GM21619 (cell line): ENCODE results near the gene SGSM2.

Source experiments
- ATAC-seq: cut with Tn5 transposase; IDR thresholded peaks from one replicate; pipeline ENCODE4 v1.9.1; 2021; ENCODE audit not compliant: unreplicated experiment

The SGSM2 gene

DNA sequence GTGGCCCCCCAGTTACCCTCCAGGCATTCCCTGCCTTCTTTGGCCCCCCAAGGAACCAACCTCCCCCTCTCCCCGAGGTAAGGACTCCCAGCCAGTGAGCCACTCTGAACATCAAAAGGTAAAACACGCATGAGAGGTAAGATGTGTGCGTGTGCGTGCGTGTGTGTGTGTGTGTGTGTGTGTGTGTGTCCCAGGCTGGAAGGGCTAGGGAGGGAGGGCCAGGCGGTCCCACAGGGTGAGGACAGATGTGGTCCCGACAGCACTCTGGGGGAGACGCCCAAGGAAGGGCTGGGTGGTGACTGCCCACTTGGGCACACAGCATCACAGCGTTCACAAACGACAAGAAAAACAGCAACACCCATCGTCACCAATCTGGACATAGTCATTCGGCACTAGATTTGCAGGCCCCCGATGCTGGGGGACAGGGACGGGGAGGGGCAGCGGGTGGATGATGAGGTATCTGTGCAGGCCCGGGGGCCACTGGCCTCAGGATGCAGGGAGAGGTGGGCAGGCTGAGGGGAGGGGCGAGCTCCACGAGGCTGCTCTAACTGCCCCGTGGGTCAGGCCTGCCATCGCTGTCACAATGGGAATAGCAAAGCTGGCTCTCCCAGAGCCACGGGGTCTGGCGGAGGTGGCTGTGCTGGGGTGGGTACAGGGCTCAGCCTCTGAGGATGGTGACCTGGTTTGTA lies 47.3 kb downstream of the SGSM2 start:
- ATAC-seq, result no peak

GRCh38 chr17:2385240-2386210 lies 48.2 kb downstream of the SGSM2 start:
- ATAC-seq, result no peak

DNA sequence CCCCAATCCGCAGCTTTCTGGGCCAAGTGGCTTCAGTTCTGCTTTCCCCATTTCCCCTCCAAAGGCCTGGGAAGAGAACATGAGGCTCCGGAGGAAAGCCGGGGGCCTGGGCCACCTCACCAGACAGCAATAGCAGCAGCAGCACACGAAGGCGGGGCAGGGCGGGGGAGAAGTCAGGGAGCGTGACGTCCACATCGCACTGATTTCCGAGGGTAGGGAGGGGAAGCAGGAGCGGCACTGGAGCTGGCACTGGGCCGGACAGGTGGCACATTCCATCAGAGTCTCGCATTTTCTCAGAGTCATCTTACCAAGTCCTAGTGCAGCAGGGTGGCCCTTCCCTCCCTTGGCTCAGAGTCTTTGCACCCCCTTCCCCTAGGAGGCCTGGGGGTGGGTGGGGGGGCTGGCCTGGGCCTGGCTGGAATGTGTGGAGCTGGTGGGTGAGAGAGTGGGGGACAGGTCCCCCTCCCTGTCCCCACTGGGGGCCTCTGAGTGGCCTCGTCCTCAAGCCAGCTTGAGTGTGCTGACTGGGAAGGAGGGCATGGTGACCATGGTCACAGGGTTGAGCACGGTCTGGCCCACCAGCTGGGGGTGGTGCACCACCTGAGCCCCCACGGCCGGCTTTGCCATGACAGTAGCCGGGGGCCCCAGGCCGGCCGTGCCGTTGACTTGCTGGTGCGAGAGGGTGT lies 49.2 kb downstream of the SGSM2 start:
- ATAC-seq, result no peak

GRCh38 chr17:2387086-2388019 lies 50.1 kb downstream of the SGSM2 start:
- ATAC-seq, result no peak

- ATAC-seq, result no peak
Observed at GRCh38 chr17:2388020-2388682, 50.9 kb downstream of the SGSM2 start.

DNA sequence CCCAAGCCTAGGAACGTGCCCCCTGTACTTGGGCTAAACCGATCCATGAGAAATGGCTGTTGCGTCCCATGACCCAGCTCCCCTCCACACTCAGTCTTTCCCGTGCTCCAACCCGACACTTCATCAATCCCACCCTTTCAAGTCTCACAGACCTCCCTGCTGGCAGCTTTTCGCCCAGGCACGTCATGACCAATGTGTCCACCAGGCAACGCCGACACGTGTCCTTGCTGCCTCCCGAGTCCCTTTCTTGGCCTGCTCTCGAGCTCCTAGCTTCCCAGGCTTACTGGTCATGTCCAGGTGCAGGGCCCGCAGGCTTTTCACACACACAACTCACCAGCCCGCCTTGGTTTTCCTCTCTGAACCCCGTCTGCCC lies 51.4 kb downstream of the SGSM2 start:
- no peak for ATAC-seq

DNA sequence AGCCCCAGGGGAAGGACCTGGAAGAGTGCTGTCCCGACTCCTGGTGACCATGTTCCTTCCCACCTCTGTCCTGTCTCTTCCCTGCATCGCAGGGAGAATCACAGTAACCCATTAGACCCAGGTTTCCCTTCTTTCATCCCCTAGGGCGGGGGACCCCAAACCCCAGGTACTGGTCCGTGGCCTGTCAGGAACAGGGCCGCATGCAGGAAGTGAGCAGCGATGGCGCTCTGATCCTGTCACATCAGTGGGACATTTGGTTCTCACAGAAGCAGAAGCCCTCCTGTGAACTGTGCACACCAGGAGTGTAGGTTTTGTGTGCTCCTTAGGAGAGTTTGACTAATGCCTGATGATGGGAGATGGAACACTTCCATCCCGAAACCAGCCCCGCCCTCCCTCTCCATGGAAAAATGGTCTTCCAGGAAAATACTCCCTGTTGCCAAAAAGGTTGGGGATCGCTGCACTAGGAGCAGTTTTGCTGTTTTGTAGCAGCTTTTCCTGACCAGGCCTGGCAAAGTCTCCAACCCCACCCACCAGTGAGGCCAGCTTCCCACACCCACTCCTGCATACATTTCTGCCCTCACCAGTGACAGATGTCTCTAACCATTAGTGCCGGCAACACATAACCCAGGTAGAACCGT lies 53.0 kb downstream of the SGSM2 start:
- no peak for ATAC-seq

GRCh38 chr17:2391597-2392251 lies 54.4 kb downstream of the SGSM2 start:
- ATAC-seq, result no peak

GRCh38 chr17:2392252-2393173 lies 55.2 kb downstream of the SGSM2 start:
- peak; percentile 40 for ATAC-seq

GRCh38 chr17:2393174-2393953 lies 56.1 kb downstream of the SGSM2 start:
- peak; percentile 36 for ATAC-seq

GRCh38 chr17:2393954-2394749 lies 56.9 kb downstream of the SGSM2 start:
- peak; percentile 15 for ATAC-seq

DNA sequence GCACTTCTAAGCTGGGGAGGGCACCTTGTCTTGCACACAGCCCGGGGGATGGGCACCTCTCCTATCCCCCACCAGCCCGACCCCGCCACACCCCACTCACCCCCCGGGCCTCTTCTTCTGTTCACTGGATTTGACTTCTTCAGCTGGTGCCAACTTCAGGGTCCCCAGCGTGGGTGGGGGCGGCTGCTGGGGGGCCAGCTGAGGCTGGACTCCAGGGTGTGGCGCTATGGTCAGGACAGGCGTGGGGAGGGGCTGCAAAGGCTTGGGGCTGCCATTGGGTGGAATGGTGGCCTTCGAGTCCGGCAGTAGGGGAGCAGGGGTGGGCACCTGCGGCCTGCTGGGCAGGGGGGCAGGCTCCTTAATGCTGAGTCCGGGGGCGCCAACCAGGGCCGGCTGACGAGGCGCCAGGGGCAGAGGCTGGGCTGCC lies 57.5 kb downstream of the SGSM2 start:
- no peak for ATAC-seq

DNA sequence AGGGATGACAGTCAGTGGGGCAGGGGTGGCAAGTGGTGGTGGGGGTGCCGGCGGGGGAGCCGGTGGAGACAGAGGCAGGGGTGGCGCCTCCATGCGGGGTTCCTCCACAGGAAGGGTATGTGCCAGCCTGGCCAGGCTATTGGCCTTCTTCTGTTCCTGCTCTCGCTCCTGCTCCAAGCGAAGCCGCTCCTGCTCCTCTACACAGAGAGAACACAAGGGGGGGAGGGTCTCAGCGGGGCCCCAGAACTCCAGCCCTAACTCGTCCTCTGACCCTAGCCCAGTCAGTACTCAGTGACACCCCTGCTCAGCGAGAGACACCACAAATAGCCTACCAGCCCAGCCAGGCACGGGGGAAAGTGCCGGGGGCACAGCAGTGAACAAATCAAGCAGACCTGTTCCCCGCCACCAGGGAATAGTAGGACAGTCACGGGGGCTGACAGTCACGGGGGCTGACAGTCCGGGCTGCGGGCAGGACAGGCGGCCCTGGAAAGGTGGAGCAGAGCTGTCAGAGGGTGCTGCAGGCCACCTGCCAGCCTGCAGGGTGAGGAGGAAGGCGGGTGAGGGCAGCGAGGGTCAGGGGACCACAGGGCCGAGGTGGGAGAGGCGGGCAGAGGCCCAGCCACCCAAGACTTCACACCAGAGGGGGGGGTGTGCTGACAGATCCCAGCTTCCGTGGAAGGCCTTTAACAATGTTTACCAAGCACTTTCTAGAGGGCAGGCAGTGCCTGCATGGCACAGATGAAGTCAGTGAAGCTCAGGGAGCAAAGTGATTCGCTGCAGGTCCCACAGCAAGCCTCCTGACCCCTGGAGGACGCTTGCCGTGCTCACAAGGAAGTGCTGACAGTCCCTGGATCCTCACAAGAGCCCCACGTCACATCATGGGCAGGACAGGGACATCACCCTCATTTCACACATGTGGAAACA lies 58.2 kb downstream of the SGSM2 start:
- ATAC-seq, result no peak

- ATAC-seq, result no peak
Observed at GRCh38 chr17:2396192-2396567, 58.9 kb downstream of the SGSM2 start.

DNA sequence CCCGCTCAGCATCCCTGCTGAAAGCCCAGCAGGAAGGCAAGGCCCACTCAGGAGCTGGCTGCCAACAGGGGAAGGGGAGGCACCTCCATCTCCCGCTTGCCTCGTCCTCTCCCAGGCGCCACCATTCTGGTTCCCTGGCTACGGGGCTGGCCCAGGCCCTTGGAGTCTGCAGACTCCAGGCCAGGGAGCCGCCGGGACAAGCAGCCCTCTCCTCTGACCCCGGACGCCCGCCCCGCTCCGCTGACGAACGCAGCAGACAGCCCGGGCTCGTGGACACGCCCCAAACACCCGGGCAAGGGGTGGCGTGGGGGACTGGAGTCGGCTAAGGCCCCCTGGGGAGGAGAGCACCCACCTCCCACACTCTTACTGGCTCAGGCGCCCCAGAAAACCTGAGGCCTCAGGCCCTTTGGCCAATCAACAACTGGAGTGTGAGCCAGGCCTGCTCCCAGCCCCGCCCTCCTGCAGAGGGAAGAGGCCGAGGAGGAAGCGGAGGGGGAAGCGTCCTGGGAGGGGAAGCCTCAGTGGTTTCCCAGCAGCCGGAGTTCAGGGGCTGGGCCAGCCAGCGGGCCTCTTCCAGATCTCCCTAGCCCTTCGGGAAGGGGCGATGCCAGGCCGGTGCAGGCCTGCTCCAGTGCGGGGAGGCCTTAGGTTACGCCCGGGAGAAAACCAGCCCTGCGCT lies 59.4 kb downstream of the SGSM2 start:
- ATAC-seq, result no peak
